GM12878 (cell line): ENCODE data around the gene JADE1. TPM values are rescaled to one million over a fixed set of nuclear protein-coding genes. Genes with fewer than 3 reads are reported as not detected.
A peak's percentile ranks its signal among the peaks of the same experiment; 100 is the strongest.

Source experiments
- ATAC-seq: fragments of 200-7000 bp; cut with Tn5 transposase; 3 replicates; pipeline ENCODE4 v1.9.1; 2020; ENCODE audit warnings: mild to moderate bottlenecking, moderate library complexity
- BruUV-seq: library from RNA; stranded (reverse); fragments of 400-500 nt; replicated peaks from 2 replicates; lab custom pipeline; 2021; lab: Mats Ljungman, UMichigan
- CTCF ChIA-PET: fragments of 300-600 bp; sonication (Branson Sonifier 250); formaldehyde crosslinking; extraction: SDS; loops from one replicate; lab custom pipeline; 2021; ENCODE audit warnings: inconsistent platforms; lab: Yijun Ruan, JAX
- POLR2A ChIA-PET: fragments of 350-600 bp; formaldehyde crosslinking; extraction: SDS; loops from one replicate; lab custom pipeline; 2021; ENCODE audit warnings: inconsistent platforms; lab: Charles Lee
- RAD21 ChIA-PET: fragments of 300-600 bp; sonication (Branson Sonifier 250); formaldehyde crosslinking; loops from one replicate; lab custom pipeline; 2023; ENCODE audit warnings: antibody characterized with exemption; ENCODE audit not compliant: unreplicated experiment; lab: Charles Lee
- SMC1A ChIA-PET: fragments of 300-600 bp; sonication (Branson Sonifier 250); formaldehyde crosslinking; loops from one replicate; lab custom pipeline; 2023; ENCODE audit not compliant: unreplicated experiment, uncharacterized antibody; lab: Charles Lee
- DNase-seq: peaks from one replicate; pipeline ENCODE4 v3.0.0-alpha.2; 2011; ENCODE audit warnings: low read depth, low spot score
- FAIRE-seq: peaks from 3 replicates; lab custom pipeline; 2011; peaks lifted over from hg19 to GRCh38; lab: Jason Lieb, UNC
- H2AFZ ChIP-seq: 2 replicates; pipeline ENCODE4 v1.6.0; 2011; ENCODE audit warnings: low read depth, low read length, control low read depth; ENCODE audit not compliant: control insufficient read depth
- H3K27ac ChIP-seq: 2 replicates; pipeline ENCODE4 v1.5.1; 2011; ENCODE audit warnings: control low read depth; ENCODE audit not compliant: control insufficient read depth, insufficient read depth
- H3K27me3 ChIP-seq, 2 experiments: replicated peaks in 1 of 2; 2 replicates each; pipeline versions ENCODE4 v1.6.0 to v1.6.1; 2011; ENCODE audit warnings: low read length in 1 of 2; ENCODE audit not compliant: control insufficient read depth in 2 of 2, insufficient read depth in 2 of 2
- H3K36me3 ChIP-seq, 2 experiments: 2 replicates each; pipeline ENCODE4 v1.5.1; 2011; ENCODE audit warnings: low read length in 1 of 2; ENCODE audit not compliant: control insufficient read depth in 2 of 2, insufficient read depth in 2 of 2
- H3K4me1 ChIP-seq: 2 replicates; pipeline ENCODE4 v1.6.1; 2011; ENCODE audit warnings: mild to moderate bottlenecking, low read length, moderate library complexity, mixed read lengths; ENCODE audit not compliant: control insufficient read depth, insufficient read depth
- H3K4me2 ChIP-seq: 2 replicates; pipeline ENCODE4 v1.6.0; 2011; ENCODE audit warnings: control low read depth; ENCODE audit not compliant: control insufficient read depth, insufficient read depth
- H3K4me3 ChIP-seq: fragments of 200-600 bp; sonication (generic); 2 replicates; pipeline ENCODE4 v1.5.1; 2016
- H3K79me2 ChIP-seq: 2 replicates; pipeline ENCODE4 v1.6.0; 2011; ENCODE audit warnings: low read length; ENCODE audit not compliant: control insufficient read depth, insufficient read depth
- H3K9ac ChIP-seq: 2 replicates; pipeline ENCODE4 v1.8.0; 2011; ENCODE audit warnings: low read length, control low read depth, mixed read lengths; ENCODE audit not compliant: control insufficient read depth, insufficient read depth
- H3K9me3 ChIP-seq: replicated peaks from 3 replicates; pipeline ENCODE4 v1.5.1; 2011; ENCODE audit warnings: mild to moderate bottlenecking, low read length; ENCODE audit not compliant: control insufficient read depth, insufficient read depth
- H4K20me1 ChIP-seq: 2 replicates; pipeline ENCODE4 v1.6.0; 2011; ENCODE audit not compliant: control insufficient read depth, insufficient read depth
- BACH1 ChIP-seq: fragments of 450-650 bp; IDR thresholded peaks from 2 replicates; pipeline ENCODE4 v1.6.1; 2017; ENCODE audit warnings: mild to moderate bottlenecking, borderline replicate concordance
- CHD1 ChIP-seq: IDR thresholded peaks from 2 replicates; pipeline ENCODE4 v1.6.1; 2012; ENCODE audit warnings: low read depth, low read length, improper control_type of control experiment
- FOXM1 ChIP-seq: IDR thresholded peaks from 2 replicates; pipeline ENCODE4 v1.6.1; 2012; ENCODE audit warnings: low read depth, mild to moderate bottlenecking, inconsistent platforms, low read length, moderate library complexity
- LARP7 ChIP-seq: fragments of 450-650 bp; IDR thresholded peaks from 2 replicates; pipeline ENCODE4 v1.6.1; 2017; ENCODE audit warnings: mild to moderate bottlenecking
- SREBF2 ChIP-seq: IDR thresholded peaks from 2 replicates; pipeline ENCODE4 v1.6.1; 2012; ENCODE audit warnings: mild to moderate bottlenecking, low read length
- TBL1XR1 ChIP-seq: IDR thresholded peaks from 2 replicates; pipeline ENCODE4 v1.6.1; 2012; ENCODE audit warnings: low read depth, low read length, improper control_type of control experiment
- TCF3 ChIP-seq: IDR thresholded peaks from 2 replicates; pipeline ENCODE4 v1.6.1; 2012; ENCODE audit warnings: low read depth, mild to moderate bottlenecking, low read length, borderline replicate concordance; ENCODE audit not compliant: insufficient read depth
- ZNF207 ChIP-seq: fragments of 450-650 bp; IDR thresholded peaks from 2 replicates; pipeline ENCODE4 v1.6.1; 2014; ENCODE audit warnings: antibody characterized with exemption, mild to moderate bottlenecking, borderline replicate concordance
- ZZZ3 ChIP-seq: IDR thresholded peaks from 2 replicates; pipeline ENCODE4 v1.6.1; 2011; ENCODE audit warnings: low read depth; ENCODE audit not compliant: control insufficient read depth, insufficient read length
- WGBS: methylation state at CpG from one replicate; pipeline ENCODE4 v1.1.6; 2016; ENCODE audit warnings: low lambda C conversion rate; ENCODE audit not compliant: insufficient replicate concordance, insufficient coverage; ENCODE audit errors: missing lambda C conversion rate; 5-methylcytosine and 5-hydroxymethylcytosine counted together
- in situ Hi-C: fragments of 300-500 bp; cut with MboI; formaldehyde crosslinking; loops from 9 replicates; pipeline ENCODE4 v1.14.3; 2018; ENCODE audit warnings: mixed read lengths
- intact Hi-C: fragments of 100-400 bp; cut with micrococcal nuclease; formaldehyde crosslinking; loops from one replicate; pipeline ENCODE4 v1.14.2; 2022; ENCODE audit not compliant: unreplicated experiment
- polyA plus RNA-seq, 11 experiments: library from polyadenylated mRNA; depleted of rRNA in 4 of 11; unstranded in 6 of 11; stranded (reverse) in 5 of 11; fragments of >200 nt; fragmentation: Nextera tagmentation in 4 of 11; fragmentation: Illumina TruSeq in 1 of 11; extraction: Ambion mirVana in 4 of 11; extraction: Trizol in 1 of 11; gene quantifications; 1 replicate in 1 of 11; 2 replicates in 10 of 11; pipeline versions ENCODE4 v1.2.1 to v1.2.3, GENCODE V29; 2011 to 2016; ENCODE audit warnings: inconsistent platforms in 2 of 11, missing spikeins in 2 of 11, low read depth in 1 of 11
- total RNA-seq, 4 experiments: library from RNA; depleted of rRNA in 3 of 4; stranded (reverse); fragments of >200 nt in 3 of 4; fragmentation: Illumina TruSeq in 1 of 4; extraction: Trizol in 1 of 4; gene quantifications; 2 replicates each; pipeline versions ENCODE4 v1.2.1 to v1.2.3, GENCODE V29; 2013 to 2021
- TF ChIP-seq, protein P1 (sequence below): fragments of 450-650 bp; IDR thresholded peaks from 2 replicates; pipeline ENCODE4 v1.6.1; 2017; ENCODE audit warnings: mild to moderate bottlenecking, moderate library complexity
- TF ChIP-seq, protein P2 (sequence below): fragments of 450-650 bp; formaldehyde crosslinking; IDR thresholded peaks from 2 replicates; pipeline ENCODE4 v1.5.0; 2022; ENCODE audit warnings: mild to moderate bottlenecking, missing genetic modification characterization
- TF ChIP-seq, protein P3 (sequence below): IDR thresholded peaks from 2 replicates; pipeline ENCODE4 v1.6.1; 2012; ENCODE audit warnings: low read depth, low read length, improper control_type of control experiment
- TF ChIP-seq, protein P4 (sequence below): IDR thresholded peaks from 2 replicates; pipeline ENCODE4 v1.6.1; 2012; ENCODE audit warnings: low read depth, low read length, improper control_type of control experiment

JADE1 gene
- total and polyA plus RNA-seq, 10 of the 15 experiments (the other 5 are each of a cell fraction or from before 2014, with no cell fraction given): 5.9 to 27.2 (median 15.8) TPM

DNA sequence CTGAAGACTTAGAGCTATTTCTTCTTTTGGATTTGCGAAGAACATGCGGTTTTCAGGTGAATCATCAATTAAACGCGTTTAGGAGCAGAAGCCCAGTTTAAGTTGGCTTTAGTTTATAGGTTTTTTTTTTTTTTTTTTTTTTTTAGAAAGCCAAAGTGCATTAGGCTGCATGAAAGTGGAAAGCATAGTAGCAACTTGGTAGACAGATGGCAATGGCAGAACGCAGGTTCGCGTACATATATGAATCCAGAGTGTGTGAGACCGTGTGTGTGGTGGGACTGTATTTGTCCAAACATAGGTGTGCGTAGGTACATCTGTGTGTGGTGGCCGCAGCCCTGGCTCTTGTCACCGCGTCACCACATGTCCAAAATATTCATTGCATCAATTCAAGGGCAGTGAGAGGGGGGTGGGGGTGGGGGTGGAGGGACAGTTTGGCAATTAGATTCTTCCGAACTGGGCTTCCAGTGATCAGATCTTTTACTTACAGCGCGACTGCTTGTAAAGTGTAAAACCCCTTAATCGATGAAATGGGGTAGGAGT lies 901 bp downstream of the JADE1 start:
- in situ Hi-C loops (loop anchor here (10.0 kb wide), 2 partner anchors 284 to 526 kb away; partner anchors contain the start of genes C4orf33, PGRMC2 and SCLT1), intact Hi-C loops (loop anchor here (2.0 to 5.0 kb wide), 3 partner anchors 282 to 843 kb away; partner anchors contain the start of genes ABHD18, MFSD8, PGRMC2 and SCLT1)
- H3K9ac ChIP-seq: peak overlapping the region; percentile 93
- RAD21 ChIA-PET: interaction anchor here (0.7 to 2.1 kb wide), 18 partner anchors 11 to 1791 kb away, joined by 3 to 15 read pairs (median 3); no protein-coding TSS in a partner anchor
- POLR2A ChIA-PET: interaction anchor here (0.6 to 1.2 kb wide), 10 partner anchors 15 to 390 kb away, joined by 3 to 9 read pairs (median 4); partner anchors contain the start of gene SCLT1
- peak overlapping the region; percentile 97 for H3K27ac ChIP-seq
- ATAC-seq: peak; percentile 14
- H3K4me1 ChIP-seq: no peaks in the 10 kb centered on the region
- CTCF ChIA-PET: interaction anchor here (0.6 to 2.0 kb wide), 13 partner anchors 18 to 620 kb away, joined by 3 to 13 read pairs (median 4); no protein-coding TSS in a partner anchor
- peak overlapping the region; percentile 92 for H3K4me2 ChIP-seq
- SMC1A ChIA-PET: interaction anchor here (0.6 to 1.5 kb wide), 8 partner anchors 17 to 235 kb away, joined by 3 to 5 read pairs (median 4); no protein-coding TSS in a partner anchor
- no peaks in the 10 kb centered on the region for H4K20me1 ChIP-seq
- H2AFZ ChIP-seq: peak overlapping the region; percentile 84
- 2% methylated on average over 16 of the region's 16 CpGs for WGBS
- H3K9me3 ChIP-seq: no peaks in the 10 kb centered on the region
- peak overlapping the region; percentile 99 for H3K4me3 ChIP-seq
- H3K79me2 ChIP-seq: peaks cover 41% of the 10 kb centered on the region
- DNase-seq: no peak
- FAIRE-seq: peak; percentile 38
- BruUV-seq: no TSS peak
- H3K36me3 ChIP-seq: no peaks in the 10 kb centered on the region
- no peaks in the 10 kb centered on the region for H3K27me3 ChIP-seq
- TF ChIP-seq, protein P1, sequence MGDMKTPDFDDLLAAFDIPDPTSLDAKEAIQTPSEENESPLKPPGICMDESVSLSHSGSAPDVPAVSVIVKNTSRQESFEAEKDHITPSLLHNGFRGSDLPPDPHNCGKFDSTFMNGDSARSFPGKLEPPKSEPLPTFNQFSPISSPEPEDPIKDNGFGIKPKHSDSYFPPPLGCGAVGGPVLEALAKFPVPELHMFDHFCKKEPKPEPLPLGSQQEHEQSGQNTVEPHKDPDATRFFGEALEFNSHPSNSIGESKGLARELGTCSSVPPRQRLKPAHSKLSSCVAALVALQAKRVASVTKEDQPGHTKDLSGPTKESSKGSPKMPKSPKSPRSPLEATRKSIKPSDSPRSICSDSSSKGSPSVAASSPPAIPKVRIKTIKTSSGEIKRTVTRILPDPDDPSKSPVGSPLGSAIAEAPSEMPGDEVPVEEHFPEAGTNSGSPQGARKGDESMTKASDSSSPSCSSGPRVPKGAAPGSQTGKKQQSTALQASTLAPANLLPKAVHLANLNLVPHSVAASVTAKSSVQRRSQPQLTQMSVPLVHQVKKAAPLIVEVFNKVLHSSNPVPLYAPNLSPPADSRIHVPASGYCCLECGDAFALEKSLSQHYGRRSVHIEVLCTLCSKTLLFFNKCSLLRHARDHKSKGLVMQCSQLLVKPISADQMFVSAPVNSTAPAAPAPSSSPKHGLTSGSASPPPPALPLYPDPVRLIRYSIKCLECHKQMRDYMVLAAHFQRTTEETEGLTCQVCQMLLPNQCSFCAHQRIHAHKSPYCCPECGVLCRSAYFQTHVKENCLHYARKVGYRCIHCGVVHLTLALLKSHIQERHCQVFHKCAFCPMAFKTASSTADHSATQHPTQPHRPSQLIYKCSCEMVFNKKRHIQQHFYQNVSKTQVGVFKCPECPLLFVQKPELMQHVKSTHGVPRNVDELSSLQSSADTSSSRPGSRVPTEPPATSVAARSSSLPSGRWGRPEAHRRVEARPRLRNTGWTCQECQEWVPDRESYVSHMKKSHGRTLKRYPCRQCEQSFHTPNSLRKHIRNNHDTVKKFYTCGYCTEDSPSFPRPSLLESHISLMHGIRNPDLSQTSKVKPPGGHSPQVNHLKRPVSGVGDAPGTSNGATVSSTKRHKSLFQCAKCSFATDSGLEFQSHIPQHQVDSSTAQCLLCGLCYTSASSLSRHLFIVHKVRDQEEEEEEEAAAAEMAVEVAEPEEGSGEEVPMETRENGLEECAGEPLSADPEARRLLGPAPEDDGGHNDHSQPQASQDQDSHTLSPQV: no peak
- no peak; the same call in 1 of the 2 replicates for TF ChIP-seq BACH1
- TF ChIP-seq FOXM1: no peak
- TF ChIP-seq SREBF2: no peak
- no peak for TF ChIP-seq TCF3
- no peak for TF ChIP-seq ZZZ3
- TF ChIP-seq, protein P2, sequence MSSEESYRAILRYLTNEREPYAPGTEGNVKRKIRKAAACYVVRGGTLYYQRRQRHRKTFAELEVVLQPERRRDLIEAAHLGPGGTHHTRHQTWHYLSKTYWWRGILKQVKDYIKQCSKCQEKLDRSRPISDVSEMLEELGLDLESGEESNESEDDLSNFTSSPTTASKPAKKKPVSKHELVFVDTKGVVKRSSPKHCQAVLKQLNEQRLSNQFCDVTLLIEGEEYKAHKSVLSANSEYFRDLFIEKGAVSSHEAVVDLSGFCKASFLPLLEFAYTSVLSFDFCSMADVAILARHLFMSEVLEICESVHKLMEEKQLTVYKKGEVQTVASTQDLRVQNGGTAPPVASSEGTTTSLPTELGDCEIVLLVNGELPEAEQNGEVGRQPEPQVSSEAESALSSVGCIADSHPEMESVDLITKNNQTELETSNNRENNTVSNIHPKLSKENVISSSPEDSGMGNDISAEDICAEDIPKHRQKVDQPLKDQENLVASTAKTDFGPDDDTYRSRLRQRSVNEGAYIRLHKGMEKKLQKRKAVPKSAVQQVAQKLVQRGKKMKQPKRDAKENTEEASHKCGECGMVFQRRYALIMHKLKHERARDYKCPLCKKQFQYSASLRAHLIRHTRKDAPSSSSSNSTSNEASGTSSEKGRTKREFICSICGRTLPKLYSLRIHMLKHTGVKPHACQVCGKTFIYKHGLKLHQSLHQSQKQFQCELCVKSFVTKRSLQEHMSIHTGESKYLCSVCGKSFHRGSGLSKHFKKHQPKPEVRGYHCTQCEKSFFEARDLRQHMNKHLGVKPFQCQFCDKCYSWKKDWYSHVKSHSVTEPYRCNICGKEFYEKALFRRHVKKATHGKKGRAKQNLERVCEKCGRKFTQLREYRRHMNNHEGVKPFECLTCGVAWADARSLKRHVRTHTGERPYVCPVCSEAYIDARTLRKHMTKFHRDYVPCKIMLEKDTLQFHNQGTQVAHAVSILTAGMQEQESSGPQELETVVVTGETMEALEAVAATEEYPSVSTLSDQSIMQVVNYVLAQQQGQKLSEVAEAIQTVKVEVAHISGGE (CRISPR knock-in tag): no peak
- TF ChIP-seq, protein P3, sequence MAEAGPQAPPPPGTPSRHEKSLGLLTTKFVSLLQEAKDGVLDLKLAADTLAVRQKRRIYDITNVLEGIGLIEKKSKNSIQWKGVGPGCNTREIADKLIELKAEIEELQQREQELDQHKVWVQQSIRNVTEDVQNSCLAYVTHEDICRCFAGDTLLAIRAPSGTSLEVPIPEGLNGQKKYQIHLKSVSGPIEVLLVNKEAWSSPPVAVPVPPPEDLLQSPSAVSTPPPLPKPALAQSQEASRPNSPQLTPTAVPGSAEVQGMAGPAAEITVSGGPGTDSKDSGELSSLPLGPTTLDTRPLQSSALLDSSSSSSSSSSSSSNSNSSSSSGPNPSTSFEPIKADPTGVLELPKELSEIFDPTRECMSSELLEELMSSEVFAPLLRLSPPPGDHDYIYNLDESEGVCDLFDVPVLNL: no peak
- TF ChIP-seq ZNF207: no peak
- TF ChIP-seq CHD1: no peak
- no peak for TF ChIP-seq LARP7
- TF ChIP-seq TBL1XR1: no peak
- TF ChIP-seq, protein P4, sequence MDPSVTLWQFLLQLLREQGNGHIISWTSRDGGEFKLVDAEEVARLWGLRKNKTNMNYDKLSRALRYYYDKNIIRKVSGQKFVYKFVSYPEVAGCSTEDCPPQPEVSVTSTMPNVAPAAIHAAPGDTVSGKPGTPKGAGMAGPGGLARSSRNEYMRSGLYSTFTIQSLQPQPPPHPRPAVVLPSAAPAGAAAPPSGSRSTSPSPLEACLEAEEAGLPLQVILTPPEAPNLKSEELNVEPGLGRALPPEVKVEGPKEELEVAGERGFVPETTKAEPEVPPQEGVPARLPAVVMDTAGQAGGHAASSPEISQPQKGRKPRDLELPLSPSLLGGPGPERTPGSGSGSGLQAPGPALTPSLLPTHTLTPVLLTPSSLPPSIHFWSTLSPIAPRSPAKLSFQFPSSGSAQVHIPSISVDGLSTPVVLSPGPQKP: no peak
